GM23248 (cell line): ENCODE data around the gene MAPK6. TPM values are rescaled to one million over a fixed set of nuclear protein-coding genes. Genes with fewer than 3 reads are reported as not detected.
"Not testable (repeated sequence)": the region's sequence is repeated elsewhere in the genome, so short reads cannot be mapped to it uniquely, and the experiment has no call there.

Experiments used
- DNase-seq: peaks from one replicate; pipeline ENCODE4 v3.0.0-alpha.2; 2015
- H2AFZ ChIP-seq: fragments of 200-600 bp; sonication (generic); 2 replicates; pipeline ENCODE4 v1.6.1; 2016; ENCODE audit warnings: antibody characterized with exemption
- H3F3A ChIP-seq: fragments of 200-600 bp; sonication (generic); 2 replicates; pipeline ENCODE4 v1.6.1; 2016; ENCODE audit warnings: mild to moderate bottlenecking, antibody characterized with exemption, mixed run types; ENCODE audit not compliant: insufficient read depth
- H3K27ac ChIP-seq: fragments of 200-600 bp; sonication (generic); 2 replicates; pipeline ENCODE4 v1.5.1; 2016; ENCODE audit warnings: mild to moderate bottlenecking
- H3K27me3 ChIP-seq: fragments of 200-600 bp; sonication (generic); replicated peaks from 2 replicates; pipeline ENCODE4 v1.6.1; 2016; ENCODE audit warnings: mild to moderate bottlenecking; ENCODE audit not compliant: insufficient read depth
- H3K36me3 ChIP-seq: fragments of 200-600 bp; sonication (generic); 2 replicates; pipeline ENCODE4 v1.6.1; 2016; ENCODE audit warnings: low read depth, mild to moderate bottlenecking
- H3K4me1 ChIP-seq: fragments of 200-600 bp; sonication (generic); 2 replicates; pipeline ENCODE4 v1.6.1; 2016; ENCODE audit warnings: mild to moderate bottlenecking; ENCODE audit not compliant: insufficient read depth
- H3K4me2 ChIP-seq: fragments of 200-600 bp; sonication (generic); one replicate; pipeline ENCODE4 v1.6.1; 2016; ENCODE audit warnings: mild to moderate bottlenecking; ENCODE audit not compliant: unreplicated experiment
- H3K4me3 ChIP-seq: fragments of 200-600 bp; sonication (generic); 2 replicates; pipeline ENCODE4 v1.5.1; 2016; ENCODE audit warnings: mild to moderate bottlenecking
- H3K79me2 ChIP-seq: fragments of 200-600 bp; sonication (generic); 2 replicates; pipeline ENCODE4 v1.6.1; 2016; ENCODE audit warnings: mild to moderate bottlenecking; ENCODE audit not compliant: insufficient read depth
- H3K9ac ChIP-seq: fragments of 200-600 bp; sonication (generic); 2 replicates; pipeline ENCODE4 v1.6.1; 2016; ENCODE audit warnings: mild to moderate bottlenecking
- H3K9me2 ChIP-seq: fragments of 200-600 bp; sonication (generic); 2 replicates; pipeline ENCODE4 v1.6.1; 2016; ENCODE audit warnings: mixed run types, mild to moderate bottlenecking, moderate library complexity; ENCODE audit not compliant: insufficient read depth
- H3K9me3 ChIP-seq: fragments of 200-600 bp; sonication (generic); one replicate; pipeline ENCODE4 v1.6.1; 2017; ENCODE audit warnings: low read depth
- H4K20me1 ChIP-seq: fragments of 200-600 bp; sonication (generic); 2 replicates; pipeline ENCODE4 v1.6.0; 2016; ENCODE audit not compliant: insufficient read depth
- EZH2 ChIP-seq: fragments of 200-600 bp; sonication (generic); IDR thresholded peaks from 2 replicates; pipeline ENCODE4 v1.6.1; 2018; ENCODE audit warnings: antibody characterized with exemption, mild to moderate bottlenecking; ENCODE audit not compliant: insufficient read depth, poor library complexity, severe bottlenecking
- EZH2phosphoT487 ChIP-seq: fragments of 200-600 bp; sonication (generic); IDR thresholded peaks from 2 replicates; pipeline ENCODE4 v1.6.1; 2018; ENCODE audit warnings: antibody characterized with exemption, moderate library complexity, mild to moderate bottlenecking, low read depth; ENCODE audit not compliant: insufficient read depth
- WGBS, 2 experiments: methylation state at CpG; one replicate each; pipeline ENCODE4 v1.1.6; 2015 to 2017; ENCODE audit warnings: low lambda C conversion rate in 2 of 2, low coverage in 1 of 2; ENCODE audit errors: missing lambda C conversion rate in 2 of 2; 5-methylcytosine and 5-hydroxymethylcytosine counted together
- in situ Hi-C: fragments of 300-500 bp; cut with MboI; formaldehyde crosslinking; loops from 2 replicates; pipeline ENCODE4 v1.15.0; 2020
- polyA plus RNA-seq: library from polyadenylated mRNA; unstranded; fragments of >200 nt; fragmentation: Nextera tagmentation; extraction: Ambion mirVana; gene quantifications from 2 replicates; pipeline ENCODE4 v1.2.1, GENCODE V29; 2016
- total RNA-seq: library from RNA; depleted of rRNA; stranded (reverse); fragments of >200 nt; shearing (Covaris generic); gene quantifications from 2 replicates; pipeline ENCODE4 v1.2.3, GENCODE V29; 2014

MAPK6 gene
- total and polyA plus RNA-seq, 2 experiments from 2014 or later = 36.5 to 69.3 TPM

DNA sequence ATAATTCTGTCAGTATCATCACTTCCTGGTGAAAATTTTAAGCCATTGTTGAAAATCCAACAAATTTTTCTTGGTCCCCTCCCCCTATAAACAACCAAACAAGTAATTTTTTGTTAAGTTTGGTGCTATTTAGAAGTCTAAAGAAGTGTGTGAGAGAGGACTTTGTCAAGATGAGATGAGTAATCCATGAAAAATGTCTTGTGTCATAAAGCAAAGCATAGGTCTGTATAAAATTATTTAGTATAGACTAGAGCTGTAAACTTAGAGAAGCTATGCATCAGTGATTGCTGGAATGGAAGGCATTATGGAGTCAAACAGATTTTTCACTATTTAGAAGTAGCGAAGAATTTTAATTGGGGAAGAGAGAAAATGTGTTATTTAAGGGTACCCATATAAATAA is 31.4 kb downstream of the MAPK6 start:
- WGBS, 2 experiments = 97 to 100% methylated on average over 1 of the region's 1 CpG
- Histone ChIP-seq H3K4me3 (no peak overlapping the region), H3K79me2 (peaks cover 90% of the 10 kb centered on the region), H3K36me3 (peaks cover 35% of the 10 kb centered on the region), H3F3A (peaks cover 38% of the 10 kb centered on the region), H2AFZ (no peak overlapping the region), H3K9me2 (no peaks in the 10 kb centered on the region), H4K20me1 (peaks cover 5% of the 10 kb centered on the region; the same call in 1 of the 2 replicates), H3K4me1 (peaks cover 25% of the 10 kb centered on the region), H3K27me3 (no peaks in the 10 kb centered on the region), H3K27ac (peak overlapping the region; percentile 48), H3K9ac (no peak overlapping the region), H3K4me2 (peak overlapping the region; percentile 46), H3K9me3 (no peaks in the 10 kb centered on the region)
- peak; percentile 79 for DNase-seq
- TF ChIP-seq EZH2phosphoT487 = no peak
- in situ Hi-C loops = no loop called here

DNA sequence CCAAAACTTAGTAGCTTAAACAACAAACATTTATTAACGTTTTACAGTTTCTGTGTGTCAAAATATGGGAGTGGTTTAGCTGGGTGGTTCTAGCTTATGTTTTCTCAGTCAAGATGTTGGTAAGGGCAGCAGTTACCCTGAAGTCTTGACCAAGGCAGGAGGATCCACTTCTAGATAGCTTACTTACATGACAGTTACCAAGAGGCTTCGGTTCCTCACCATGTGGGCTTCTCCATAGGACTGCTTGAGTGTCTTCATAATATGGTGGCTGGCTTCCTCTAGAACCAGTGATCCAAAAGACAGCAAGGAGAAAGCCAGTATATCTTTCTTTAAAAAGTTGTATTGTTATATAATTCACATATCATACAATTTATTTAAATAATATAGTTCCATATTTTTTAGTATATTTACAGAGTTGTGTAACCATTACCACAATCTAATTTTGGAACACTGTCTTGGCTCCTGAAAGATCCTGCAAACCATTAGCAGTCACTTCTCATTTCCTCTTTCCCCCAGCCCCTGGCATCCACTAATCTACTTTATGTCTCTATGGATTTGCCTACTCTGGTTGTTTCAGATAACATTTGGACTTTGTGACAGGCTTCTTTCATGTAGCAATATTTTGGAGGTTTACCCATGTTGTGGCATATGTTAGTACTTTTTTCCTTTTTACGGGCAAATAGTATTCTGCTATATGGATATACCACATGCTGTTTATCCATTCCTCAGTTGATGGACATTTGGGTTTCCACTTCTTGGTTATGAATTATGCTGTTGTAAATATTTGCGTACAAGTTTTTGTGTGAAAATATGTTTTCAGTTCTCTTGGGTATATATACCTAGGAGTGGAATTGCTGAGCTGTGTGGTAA is 33.3 kb downstream of the MAPK6 start:
- Histone ChIP-seq H3K9ac (no peak overlapping the region), H3F3A (peaks cover 38% of the 10 kb centered on the region), H3K9me3 (no peaks in the 10 kb centered on the region), H2AFZ (no peak overlapping the region), H3K27ac (peak overlapping the region; percentile 87), H4K20me1 (no peaks in the 10 kb centered on the region), H3K27me3 (no peaks in the 10 kb centered on the region), H3K9me2 (no peaks in the 10 kb centered on the region), H3K79me2 (peaks cover 90% of the 10 kb centered on the region), H3K4me2 (peak overlapping the region; percentile 50), H3K4me1 (peaks cover 25% of the 10 kb centered on the region), H3K36me3 (peaks cover 30% of the 10 kb centered on the region), H3K4me3 (no peak overlapping the region)
- no peak for TF ChIP-seq EZH2phosphoT487
- no peak for TF ChIP-seq EZH2
- in situ Hi-C loops = no loop called here
- 98 to 99% methylated on average over 4 of the region's 4 CpGs for WGBS, 2 experiments
- no peak for DNase-seq

DNA sequence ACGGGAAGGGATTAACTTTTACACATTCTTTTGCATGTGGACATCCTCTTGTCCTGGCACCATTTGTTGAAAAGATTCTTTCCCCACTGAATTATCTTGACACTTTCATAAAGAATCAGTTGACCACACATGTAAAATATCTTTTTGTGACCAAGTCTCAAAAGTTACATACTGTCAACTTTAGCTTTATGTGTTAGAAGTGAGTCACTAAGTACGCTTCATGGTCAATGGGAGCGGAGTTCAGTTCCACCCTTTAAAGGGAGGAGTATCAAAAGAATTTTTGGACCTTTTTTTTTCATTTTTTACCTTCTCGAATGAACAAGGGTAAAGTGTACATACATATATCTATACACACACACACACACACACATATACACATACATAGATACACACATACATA is 35.4 kb downstream of the MAPK6 start:
- TF ChIP-seq EZH2phosphoT487 (no peak), EZH2 (no peak)
- 97 to 100% methylated on average over 4 of the region's 4 CpGs for WGBS, 2 experiments
- peaks cover 41% of the 10 kb centered on the region for H3K36me3 ChIP-seq

DNA sequence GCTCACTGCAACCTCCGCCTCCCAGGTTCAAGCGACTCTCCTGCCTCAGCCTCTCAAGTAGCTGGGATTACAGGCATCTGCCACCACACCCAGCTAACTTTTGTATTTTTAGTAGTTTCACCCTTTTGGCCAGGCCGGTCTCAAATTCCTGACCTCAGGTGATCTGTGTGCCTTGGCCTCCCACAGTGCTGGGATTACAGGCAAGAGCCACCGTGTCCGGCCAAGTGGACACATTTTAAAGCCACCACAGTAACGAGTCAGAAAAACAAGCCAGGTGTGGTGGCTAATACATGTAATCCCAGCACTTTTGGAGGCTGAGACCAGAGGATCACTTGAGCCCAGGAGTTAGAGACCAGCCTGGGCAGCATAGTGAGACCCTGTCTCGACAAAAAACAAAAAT is 35.8 kb downstream of the MAPK6 start:
- DNase-seq, H3K9me2 ChIP-seq, H3K4me2 ChIP-seq, H2AFZ ChIP-seq, H3K4me3 ChIP-seq, H3K9ac ChIP-seq, H4K20me1 ChIP-seq, H3K9me3 ChIP-seq, in situ Hi-C loops, H3K27ac ChIP-seq, H3K27me3 ChIP-seq: not testable (repeated sequence)
- peaks cover 23% of the 10 kb centered on the region for H3K4me1 ChIP-seq
- WGBS, 2 experiments = 96 to 97% methylated on average over 7 of the region's 7 CpGs
- H3K79me2 ChIP-seq = peaks cover 89% of the 10 kb centered on the region
- H3K36me3 ChIP-seq = peaks cover 44% of the 10 kb centered on the region
- H3F3A ChIP-seq = peaks cover 34% of the 10 kb centered on the region

More for the DNA sequence above, 35.4 kb downstream of the MAPK6 start:
- Histone ChIP-seq H2AFZ (no peak overlapping the region), H3K9me3 (no peaks in the 10 kb centered on the region), H3K9me2 (no peaks in the 10 kb centered on the region), H4K20me1 (no peaks in the 10 kb centered on the region; the same call in 1 of the 2 replicates), H3K27ac (no peak overlapping the region), H3K9ac (no peak overlapping the region), H3K4me1 (peaks cover 25% of the 10 kb centered on the region), H3F3A (peaks cover 38% of the 10 kb centered on the region), H3K4me3 (no peak overlapping the region), H3K27me3 (no peaks in the 10 kb centered on the region), H3K79me2 (peaks cover 90% of the 10 kb centered on the region), H3K4me2 (no peak overlapping the region)
- in situ Hi-C loops = no loop called here
- no peak for DNase-seq
